Right ventricle myocardium superior (tissue), 1 donor: ENCODE results near the gene METTL9. TPM values are rescaled to one million over a fixed set of nuclear protein-coding genes. Genes with fewer than 3 reads are reported as not detected.
"Not testable (repeated sequence)": the region's sequence is repeated elsewhere in the genome, so short reads cannot be mapped to it uniquely, and the experiment has no call there.

Source experiments
- ATAC-seq: fragments of 200-7000 bp; cut with Tn5 transposase; one replicate; pipeline ENCODE4 v1.9.1; 2020; ENCODE audit warnings: mild to moderate bottlenecking; ENCODE audit not compliant: poor library complexity
- DNase-seq: peaks from one replicate; pipeline ENCODE4 v3.0.0-alpha.2; 2020
- intact Hi-C: fragments of 100-400 bp; cut with DNase I; formaldehyde crosslinking; loops from one replicate; pipeline ENCODE4 v1.11.2; 2022
- total RNA-seq: library from RNA; stranded (reverse); fragmentation: NEBNext Ultra II Directional; extraction: Animal tissue kit (Norgen Biotek cat#: 25700); gene quantifications from one replicate; pipeline ENCODE4 v1.2.1, GENCODE V29; 2021
- donor health status: DM: no; HTN: yes; CAD: no; lungs with severe emphysema.

Gene METTL9
- total RNA-seq, 1 donor from 2014 or later, result 47.4 TPM

DNA sequence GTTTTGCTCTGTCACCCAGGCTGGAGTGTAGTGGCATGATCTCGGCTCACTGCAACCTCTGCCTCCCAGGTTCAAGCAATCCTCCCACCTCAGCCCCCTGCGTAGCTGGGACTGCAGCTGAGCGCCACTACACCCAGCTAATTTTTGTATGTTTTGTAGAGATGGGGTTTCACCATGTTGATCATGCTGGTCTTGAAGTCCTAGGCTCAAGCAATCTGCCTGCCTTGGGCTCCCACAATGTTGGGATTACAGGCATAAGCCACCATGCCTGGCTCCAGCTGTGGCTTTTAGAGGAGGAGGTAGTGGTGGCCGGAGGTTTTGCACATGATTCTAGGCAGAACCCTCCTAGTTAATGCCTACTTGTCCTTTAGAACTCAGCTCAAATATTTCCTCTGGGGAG is 31.9 kb upstream of the METTL9 start:
- intact Hi-C loops, result loop anchor here (5.0 kb wide), 1 partner anchor 1125 kb away; no protein-coding TSS in a partner anchor
- DNase-seq, ATAC-seq: not testable (repeated sequence)

DNA sequence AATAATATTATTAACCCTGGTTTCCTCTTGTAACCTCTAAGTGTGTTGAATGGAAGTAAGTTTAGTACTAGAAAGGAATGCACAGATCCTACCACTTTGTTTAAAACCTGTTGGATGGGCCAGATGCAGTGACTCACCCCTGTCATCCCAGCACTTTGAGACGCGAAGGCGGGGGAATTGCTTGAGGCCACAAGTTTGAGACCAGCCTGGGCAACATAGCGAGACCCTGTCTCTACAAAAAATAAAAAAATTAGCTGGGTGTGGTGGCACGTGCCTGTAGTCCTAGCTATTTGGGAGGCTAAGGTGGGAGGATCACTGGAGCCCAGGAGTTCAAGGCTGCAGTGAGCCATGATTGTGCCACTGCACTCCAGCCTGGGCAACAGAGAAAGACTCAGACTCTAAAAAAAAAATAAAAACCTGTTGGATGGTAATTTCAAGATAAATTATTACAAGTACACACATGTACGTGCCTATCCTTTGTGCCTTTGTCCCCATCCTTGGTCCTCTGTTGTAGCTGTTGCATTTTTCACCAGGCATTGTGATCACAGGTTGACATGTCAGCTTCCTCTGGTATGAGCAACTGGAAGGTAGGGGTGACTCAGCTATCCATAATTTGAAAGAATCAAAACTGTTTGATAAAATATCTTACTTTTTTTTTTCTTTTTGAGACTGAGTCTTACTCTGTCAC is 30.7 kb upstream of the METTL9 start:
- DNase-seq (no peak), ATAC-seq (no peak)
- intact Hi-C loops, result loop anchor here (5.0 kb wide), 1 partner anchor 1124 kb away; no protein-coding TSS in a partner anchor

DNA sequence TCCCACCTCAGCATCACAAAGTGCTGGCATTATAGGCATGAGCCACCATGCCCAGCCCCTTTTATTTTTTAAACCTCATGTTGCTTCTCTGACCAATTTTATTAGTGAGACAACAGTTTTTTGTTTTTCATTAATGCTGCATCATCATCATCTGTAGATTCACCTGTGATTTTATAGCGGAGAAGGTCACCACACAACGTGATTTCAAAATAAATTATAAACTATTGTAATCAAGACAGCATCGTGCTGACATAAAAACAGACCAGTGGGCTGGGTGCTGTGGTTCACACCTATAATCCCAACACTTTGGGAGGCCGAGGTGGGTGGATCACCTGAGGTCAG is 28.7 kb upstream of the METTL9 start:
- ATAC-seq, result no peak
- intact Hi-C loops, result no loop called here
- DNase-seq, result no peak

DNA sequence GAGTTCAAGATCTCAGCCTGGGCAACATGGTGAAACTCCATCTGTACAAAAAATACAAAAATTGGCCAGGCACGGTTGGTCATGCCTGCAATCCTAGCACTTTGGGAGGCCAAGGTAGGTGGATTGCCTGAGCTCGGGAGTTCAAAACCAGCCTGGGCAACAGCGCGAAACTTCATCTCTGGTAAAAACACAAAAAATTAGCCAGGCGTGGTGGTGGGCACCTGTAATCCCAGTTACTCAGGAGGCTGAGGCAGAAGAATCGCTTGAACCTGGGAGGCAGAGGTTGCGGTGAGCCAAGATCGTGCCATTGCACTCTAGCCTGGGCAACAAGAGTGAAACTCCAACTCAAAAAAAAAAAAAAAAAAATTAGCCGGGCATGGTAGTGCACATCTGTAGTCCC is 25.9 kb upstream of the METTL9 start:
- ATAC-seq, intact Hi-C loops: not testable (repeated sequence)
- DNase-seq, result peak; percentile 30

DNA sequence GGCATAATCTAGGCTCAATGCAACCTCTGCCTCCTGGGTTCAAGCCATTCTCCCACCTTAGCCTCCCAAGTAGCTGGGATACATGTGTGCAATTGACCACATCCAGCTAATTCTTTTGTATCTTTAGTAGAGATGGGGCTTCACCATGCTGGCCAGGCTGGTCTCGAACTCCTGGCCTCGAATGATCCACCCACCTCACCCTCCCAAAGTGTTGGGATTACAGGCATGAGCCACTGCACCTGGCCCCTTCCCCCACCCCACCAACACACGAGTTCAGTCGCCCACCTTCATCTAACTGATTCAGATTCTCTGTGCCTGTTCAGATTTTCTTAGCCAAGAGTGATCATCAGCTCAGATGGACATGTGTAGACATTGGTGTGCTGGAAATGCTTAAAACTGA is 25.0 kb upstream of the METTL9 start:
- intact Hi-C loops, result no loop called here
- DNase-seq (no peak), ATAC-seq (no peak)

DNA sequence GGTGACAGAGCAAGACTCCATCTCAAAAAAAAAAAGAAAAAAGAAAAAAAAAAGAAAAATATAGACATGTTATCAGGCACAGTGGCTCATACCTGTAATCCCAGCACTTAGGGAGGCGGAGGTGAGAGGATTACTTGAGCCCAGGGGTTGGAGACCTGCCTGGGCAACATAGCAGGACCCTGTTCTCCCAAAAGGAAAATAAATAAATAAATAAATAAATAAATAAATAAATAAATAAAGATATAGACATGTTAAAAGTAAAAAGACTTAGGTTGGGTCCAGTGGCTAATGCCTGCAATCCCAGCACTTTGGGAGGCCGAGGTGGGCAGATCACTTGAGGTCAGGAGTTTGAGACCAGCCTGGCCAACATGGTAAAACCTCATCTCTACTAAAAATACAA is 23.1 kb upstream of the METTL9 start:
- DNase-seq, ATAC-seq, intact Hi-C loops: not testable (repeated sequence)

DNA sequence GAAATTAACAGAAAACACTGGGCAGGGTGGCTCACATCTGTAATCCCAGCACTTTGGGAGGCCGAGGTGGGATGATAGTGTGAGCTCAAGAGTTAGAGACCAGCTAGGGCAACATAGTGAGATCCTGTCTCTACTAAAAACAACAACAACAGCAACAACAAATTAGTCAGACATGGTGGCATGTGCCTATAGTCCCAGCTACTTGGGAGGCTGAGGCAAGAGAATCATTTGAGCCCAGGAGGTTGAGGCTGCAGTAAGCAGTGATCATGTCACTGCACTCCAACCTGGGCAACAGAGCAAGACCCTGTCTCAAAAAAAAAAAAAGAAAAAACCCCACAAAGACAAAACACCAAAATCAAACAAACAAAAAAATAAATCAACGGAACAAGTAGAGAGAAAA is 21.9 kb upstream of the METTL9 start:
- DNase-seq, ATAC-seq, intact Hi-C loops: not testable (repeated sequence)

DNA sequence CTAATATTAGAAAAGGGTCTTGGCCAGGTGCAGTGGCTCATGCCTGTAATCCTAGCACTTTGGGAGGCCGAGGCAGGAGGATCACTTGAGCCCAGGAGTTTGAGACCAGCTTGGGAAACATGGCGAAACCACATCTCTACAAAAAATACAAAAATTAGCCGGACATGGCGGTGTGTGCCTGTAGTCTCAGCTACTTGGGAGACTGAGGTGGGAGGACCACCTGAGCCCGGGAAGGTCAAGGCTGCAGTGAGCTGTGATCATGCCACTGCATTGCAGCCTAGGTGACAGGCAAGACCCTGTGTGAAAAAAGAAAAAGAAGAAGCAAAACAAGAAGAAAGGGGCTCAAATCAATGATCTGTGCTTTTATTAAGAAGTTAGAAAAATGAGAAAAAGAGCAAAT is 21.1 kb upstream of the METTL9 start:
- intact Hi-C loops, DNase-seq, ATAC-seq: not testable (repeated sequence)

DNA sequence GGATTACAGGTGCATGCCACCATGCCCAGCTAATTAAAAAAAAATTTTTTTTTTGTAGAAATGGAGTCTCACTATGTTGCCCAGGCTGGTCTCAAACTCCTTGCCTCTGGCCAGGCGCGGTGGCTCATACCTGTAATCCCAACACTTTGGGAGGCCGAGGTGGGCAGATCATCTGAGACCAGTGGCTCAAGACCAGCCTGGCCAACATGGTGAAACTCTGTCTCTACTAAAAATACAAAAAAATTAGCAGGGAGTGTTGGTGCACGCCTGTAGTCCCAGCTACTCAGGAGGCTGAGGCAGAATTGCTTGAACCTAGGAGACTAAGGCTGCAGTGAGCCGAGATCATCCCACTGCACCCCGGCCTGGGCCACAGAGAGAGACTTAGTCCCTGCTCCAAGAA is 19.2 kb upstream of the METTL9 start:
- not testable (repeated sequence) for DNase-seq, ATAC-seq
- intact Hi-C loops, result loop anchor here (5.0 kb wide), 1 partner anchor 127 kb away; no protein-coding TSS in a partner anchor

DNA sequence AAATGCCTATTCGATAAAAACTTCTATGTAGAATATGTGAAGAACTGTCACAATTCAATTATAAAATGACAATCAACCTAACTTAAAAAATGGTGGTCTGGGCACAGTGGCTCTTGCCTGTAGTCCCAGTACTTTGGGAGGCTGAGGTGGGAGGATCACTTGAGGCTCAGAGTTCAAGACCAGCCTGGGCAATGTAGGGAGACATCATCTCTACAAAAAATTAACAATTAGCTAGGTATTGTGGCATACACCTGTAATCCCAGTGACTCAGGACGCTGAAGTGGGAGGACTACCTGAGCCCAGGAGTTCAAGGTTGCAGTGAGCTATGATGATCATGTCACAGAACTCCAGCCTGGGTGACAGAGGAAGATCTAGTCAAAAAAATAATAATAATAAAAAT is 18.6 kb upstream of the METTL9 start:
- no peak for ATAC-seq
- intact Hi-C loops, result loop anchor here (5.0 kb wide), 1 partner anchor 126 kb away; no protein-coding TSS in a partner anchor
- DNase-seq, result no peak

DNA sequence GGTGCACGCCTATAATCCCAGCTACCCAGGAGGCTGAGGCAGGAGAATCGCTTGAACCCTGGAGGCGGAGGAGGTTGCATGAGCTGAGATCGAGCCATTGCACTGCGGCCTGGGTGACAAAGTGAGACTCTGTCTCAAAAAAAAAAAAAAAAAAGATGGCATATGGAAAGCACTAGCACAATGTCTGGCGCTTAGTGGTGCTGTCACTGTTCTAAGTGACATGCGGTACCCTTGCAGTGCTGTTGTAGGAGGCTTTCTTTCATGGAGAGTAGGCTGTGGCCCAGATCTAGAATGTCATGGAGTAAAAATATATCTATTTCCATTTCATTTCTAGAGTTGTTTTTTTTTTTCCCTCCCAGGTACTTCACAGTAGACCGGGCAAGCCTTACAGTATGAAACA is 14.6 kb upstream of the METTL9 start:
- intact Hi-C loops, result loop anchor here (2.0 to 5.0 kb wide), 2 partner anchors 58 to 122 kb away; no protein-coding TSS in a partner anchor
- no peak for ATAC-seq

DNA sequence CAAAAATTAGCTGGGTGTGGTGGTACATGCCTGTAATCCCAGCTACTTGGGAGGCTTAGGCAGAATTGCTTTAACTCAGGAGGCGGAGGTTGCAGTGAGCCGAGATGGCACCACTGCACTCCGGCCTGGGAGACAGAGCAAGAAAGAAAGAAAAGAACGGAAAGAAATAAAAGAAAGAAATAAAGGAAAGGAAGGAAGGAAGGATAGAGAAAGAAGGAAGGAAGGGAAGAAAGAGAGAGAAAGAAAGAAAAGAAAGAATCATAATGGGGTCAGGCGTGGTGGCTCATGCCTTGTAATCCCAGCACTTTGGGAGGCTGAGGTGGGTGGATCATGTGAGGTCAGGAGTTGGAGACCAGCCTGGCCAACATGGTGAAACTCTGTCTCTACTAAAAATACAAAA is 10.8 kb upstream of the METTL9 start:
- ATAC-seq, intact Hi-C loops, DNase-seq: not testable (repeated sequence)

More for the DNA sequence above, 14.6 kb upstream of the METTL9 start:
- DNase-seq, result no peak

DNA sequence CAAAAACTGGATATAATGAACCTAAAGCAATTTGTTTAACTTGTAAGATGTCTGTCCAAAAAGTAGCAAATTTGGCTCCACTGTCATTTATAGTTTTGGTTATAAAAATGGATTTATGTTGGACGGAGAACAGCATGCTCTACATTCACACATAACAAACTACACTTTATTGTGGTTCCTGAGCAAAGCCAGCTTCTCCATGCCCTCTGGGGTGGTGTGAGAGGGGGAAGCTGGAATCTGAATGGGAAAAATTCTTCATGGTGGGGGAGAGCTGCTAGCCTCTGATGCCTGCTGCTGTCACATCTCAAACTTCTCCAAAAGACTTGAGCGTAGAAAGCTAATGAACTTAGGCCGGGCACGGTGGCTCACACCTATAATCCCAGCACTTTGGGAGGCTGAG is 9.8 kb upstream of the METTL9 start:
- intact Hi-C loops, result no loop called here
- ATAC-seq (no peak), DNase-seq (no peak)

DNA sequence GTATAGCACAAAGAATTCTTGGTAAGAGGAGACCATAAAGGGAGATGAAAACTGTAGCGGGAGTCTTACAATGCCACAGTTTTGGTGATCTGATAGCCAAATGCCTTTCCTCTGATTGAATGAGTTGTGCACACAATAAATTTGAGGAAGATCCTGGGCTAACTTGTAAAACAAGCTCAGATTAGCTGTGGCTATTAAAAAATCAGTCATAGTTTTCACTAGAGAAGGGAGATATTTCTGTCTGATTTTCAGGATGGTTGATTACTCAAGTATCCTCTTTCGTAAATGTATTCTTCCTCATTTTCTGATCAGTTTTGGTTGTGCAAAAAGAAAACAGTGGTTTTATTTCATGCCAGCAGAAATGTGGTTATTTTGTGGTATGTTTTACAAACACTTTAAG is 9.1 kb upstream of the METTL9 start:
- intact Hi-C loops, result no loop called here
- DNase-seq, result no peak
- ATAC-seq, result no peak

DNA sequence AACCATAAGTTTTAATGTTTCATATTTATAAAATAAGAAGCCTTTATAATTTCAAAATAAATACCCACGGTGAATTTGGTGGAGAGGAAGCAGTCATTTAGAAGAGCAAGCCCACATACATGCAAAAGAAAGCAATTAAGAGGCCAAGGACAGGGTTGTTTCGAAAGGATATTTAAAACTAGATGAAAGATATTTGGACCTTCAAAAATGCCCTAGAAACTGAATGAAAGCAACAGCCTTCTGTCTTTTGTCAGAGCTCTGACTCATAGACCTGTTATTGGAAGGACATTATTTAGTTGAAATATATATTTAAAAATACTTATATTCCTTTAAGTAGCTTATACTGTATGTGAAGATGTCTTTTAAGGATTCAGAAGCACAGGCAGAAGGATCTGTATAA is 8.6 kb upstream of the METTL9 start:
- no peak for ATAC-seq
- intact Hi-C loops, result no loop called here
- DNase-seq, result no peak

DNA sequence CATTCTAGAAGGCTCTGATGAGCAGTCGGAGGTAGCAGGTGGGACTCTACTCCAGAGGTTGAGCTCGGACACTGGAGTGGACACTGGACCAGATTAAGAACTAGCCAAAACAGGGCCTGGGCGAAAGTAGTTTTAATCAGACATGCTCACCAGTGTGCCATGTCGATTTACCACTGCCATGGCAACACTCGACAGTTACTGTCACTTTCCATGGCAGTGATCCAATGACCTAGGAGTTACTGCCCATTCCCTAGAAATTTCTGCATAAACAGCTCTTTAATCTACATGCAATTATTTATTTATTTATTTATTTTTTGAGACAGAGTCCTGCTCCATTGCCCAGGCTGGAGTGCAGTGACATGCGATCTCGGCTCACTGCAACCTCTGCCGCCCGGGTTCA is 7.2 kb upstream of the METTL9 start:
- DNase-seq, result no peak
- intact Hi-C loops, result no loop called here
- no peak for ATAC-seq

DNA sequence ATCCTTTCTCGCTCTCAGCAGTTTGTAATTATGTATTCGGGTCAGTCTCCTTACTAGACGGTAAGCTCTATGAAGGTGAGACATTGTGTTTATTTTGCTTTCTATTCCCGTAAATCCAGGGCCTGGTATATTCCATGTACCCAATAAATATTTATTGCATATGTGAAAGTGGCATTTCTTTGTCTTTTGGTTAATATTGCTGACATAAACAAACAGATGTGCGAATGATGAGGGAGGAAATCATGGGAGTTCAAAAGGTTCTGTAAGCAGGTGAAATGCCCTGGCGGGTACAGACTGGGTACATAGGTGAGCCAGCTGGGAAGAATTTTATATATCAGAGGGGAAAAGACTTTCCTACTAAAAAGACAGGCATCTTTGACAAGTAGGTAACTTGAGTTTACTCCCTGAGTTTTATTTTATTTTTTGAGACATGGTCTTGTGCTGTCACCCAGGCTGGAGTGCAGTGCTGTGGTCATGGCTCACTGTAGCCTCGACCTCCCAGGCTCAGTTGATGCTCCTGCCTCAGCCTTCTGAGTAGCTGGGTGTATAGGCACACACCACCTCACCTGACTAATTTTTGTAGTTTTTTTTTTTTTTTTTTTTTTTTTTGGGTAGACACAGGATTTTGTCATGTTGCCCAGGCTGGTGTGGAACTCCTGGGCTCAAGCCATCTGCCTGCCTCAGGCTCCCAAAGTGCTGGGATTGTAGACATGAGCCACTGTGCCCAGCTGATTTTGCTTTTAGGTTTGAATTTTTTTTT is 5.7 kb upstream of the METTL9 start:
- ATAC-seq (no peak), DNase-seq (no peak)
- intact Hi-C loops, result no loop called here

DNA sequence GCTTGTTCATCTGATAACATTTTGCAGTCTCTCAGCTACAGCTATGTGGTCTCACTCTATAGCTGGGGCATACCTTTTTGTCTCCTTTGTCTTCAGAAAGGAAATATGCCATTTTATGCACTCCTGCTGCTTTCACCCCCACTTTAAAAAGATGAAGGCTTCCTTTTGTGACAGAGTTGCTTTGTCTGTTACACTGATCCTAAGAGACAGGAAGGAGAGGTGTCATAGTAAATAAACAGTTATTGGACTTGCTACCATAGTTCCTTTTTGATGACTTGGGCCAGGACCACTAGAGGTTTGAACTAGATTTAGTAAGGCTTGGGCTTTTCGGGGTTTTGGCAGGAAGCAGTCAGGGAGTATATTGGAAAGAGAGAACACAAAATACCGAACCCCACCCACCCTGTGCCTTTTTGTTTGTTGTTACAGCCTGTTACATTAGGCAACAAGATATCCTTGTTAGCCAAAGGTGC is 1.8 kb upstream of the METTL9 start:
- intact Hi-C loops, result no loop called here
- ATAC-seq (no peak), DNase-seq (no peak)

DNA sequence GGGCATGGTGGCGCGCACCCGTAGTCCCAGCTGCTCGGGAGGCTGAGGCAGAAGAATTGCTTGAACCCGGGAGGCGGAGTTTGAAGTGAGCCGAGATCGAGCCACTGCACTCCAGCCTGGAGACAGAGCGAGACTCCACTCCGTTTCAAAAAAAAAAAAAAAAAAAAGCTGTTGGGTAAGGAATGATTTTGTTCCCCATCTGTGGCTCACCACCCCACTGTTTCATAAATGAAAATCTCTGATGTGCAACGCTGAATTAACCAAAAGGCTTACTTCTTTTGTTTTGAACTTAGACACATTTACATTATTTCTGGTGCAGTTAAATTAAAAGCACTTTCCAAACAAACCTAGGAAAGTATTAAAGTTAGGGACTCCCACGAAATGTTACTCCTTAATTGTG is 1.2 kb upstream of the METTL9 start:
- intact Hi-C loops, result no loop called here

DNA sequence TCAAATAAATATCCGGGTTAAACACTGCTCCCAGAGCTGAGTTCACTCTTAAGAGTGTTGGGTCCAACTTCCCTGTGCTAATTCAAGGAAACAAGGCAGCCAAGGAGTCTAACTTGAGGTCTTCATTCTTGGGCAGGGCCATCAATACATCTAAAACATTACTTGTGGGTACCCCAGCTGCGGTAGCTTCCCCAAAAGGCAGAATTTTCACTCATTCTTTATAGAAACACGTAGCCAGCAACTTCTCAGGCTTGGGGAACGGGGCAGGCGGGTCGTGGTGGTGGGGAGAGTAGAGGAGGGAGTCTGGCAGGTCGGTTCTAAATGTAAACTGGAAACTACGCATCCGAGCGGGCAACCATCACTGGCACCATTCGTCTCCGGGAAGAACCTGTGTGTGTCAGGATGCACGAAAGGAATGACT is 666 bp upstream of the METTL9 start:
- ATAC-seq, result peak; percentile 24
- intact Hi-C loops, result no loop called here
- no peak for DNase-seq

More for the DNA sequence above, 1.2 kb upstream of the METTL9 start:
- DNase-seq (no peak), ATAC-seq (no peak)
